GM19035 (cell line): Measurements from ENCODE around the gene ZNF543.
"Not testable (repeated sequence)": the region's sequence is repeated elsewhere in the genome, so short reads cannot be mapped to it uniquely, and the experiment has no call there.

Experiments used
- ATAC-seq: cut with Tn5 transposase; IDR thresholded peaks from one replicate; pipeline ENCODE4 v1.9.1; 2021; ENCODE audit not compliant: unreplicated experiment

Gene ZNF543

GRCh38 chr19:57320180-57321084, at the start of gene ZNF543:
Gene ZNF543, plus strand, starts transcription at chr19:57320472. Its CDS starts 382 bp downstream, at chr19:57320854.
- peak; percentile 98 for ATAC-seq

GRCh38 chr19:57271280-57271679, 49.0 kb upstream of the ZNF543 start:
- ATAC-seq = no peak

GRCh38 chr19:57273014-57273413, 47.3 kb upstream of the ZNF543 start:
- ATAC-seq = no peak

- no peak for ATAC-seq
Observed at GRCh38 chr19:57276430-57276829, 43.8 kb upstream of the ZNF543 start.

GRCh38 chr19:57278481-57278880, 41.8 kb upstream of the ZNF543 start:
- ATAC-seq = not testable (repeated sequence)

GRCh38 chr19:57279418-57280164, 40.7 kb upstream of the ZNF543 start:
- ATAC-seq = peak; percentile 68

- peak; percentile 69 for ATAC-seq
Observed at GRCh38 chr19:57280165-57280961, 39.9 kb upstream of the ZNF543 start, which contains the start of gene ZNF460. Gene ZNF460, plus strand, starts transcription at chr19:57280485. Its CDS starts 322 bp downstream, at chr19:57280807.

GRCh38 chr19:57280962-57281400, 39.3 kb upstream of the ZNF543 start:
- ATAC-seq = no peak

GRCh38 chr19:57282011-57282643, 38.1 kb upstream of the ZNF543 start:
- no peak for ATAC-seq

- ATAC-seq = no peak
Observed at GRCh38 chr19:57288373-57288772, 31.9 kb upstream of the ZNF543 start.

- ATAC-seq = no peak
Observed at GRCh38 chr19:57290970-57291369, 29.3 kb upstream of the ZNF543 start.

- ATAC-seq = no peak
Observed at GRCh38 chr19:57292547-57292946, 27.7 kb upstream of the ZNF543 start.

- ATAC-seq = no peak
Observed at GRCh38 chr19:57293719-57294118, 26.6 kb upstream of the ZNF543 start.

GRCh38 chr19:57302020-57302465, 18.2 kb upstream of the ZNF543 start:
- no peak for ATAC-seq

GRCh38 chr19:57302727-57303401, 17.4 kb upstream of the ZNF543 start:
- no peak for ATAC-seq

GRCh38 chr19:57305056-57305455, 15.2 kb upstream of the ZNF543 start:
- ATAC-seq = no peak

GRCh38 chr19:57308514-57308913, 11.8 kb upstream of the ZNF543 start:
- no peak for ATAC-seq

GRCh38 chr19:57310792-57311191, 9.5 kb upstream of the ZNF543 start:
- ATAC-seq = no peak

- ATAC-seq = no peak
Observed at GRCh38 chr19:57314146-57314545, 6.1 kb upstream of the ZNF543 start.

GRCh38 chr19:57317503-57317902, 2.8 kb upstream of the ZNF543 start:
- ATAC-seq = no peak
